HCT116 (cell line): ENCODE data around the gene CABP1. TPM values are rescaled to one million over a fixed set of nuclear protein-coding genes. Genes with fewer than 3 reads are reported as not detected.

Source experiments
- ATAC-seq: fragments of 200-7000 bp; cut with Tn5 transposase; 2 replicates; pipeline ENCODE4 v1.9.1; 2020; ENCODE audit warnings: mild to moderate bottlenecking, moderate library complexity
- BruUV-seq: library from RNA; stranded (reverse); fragments of 400-500 nt; replicated peaks from 2 replicates; lab custom pipeline; 2021; lab: Mats Ljungman, UMichigan
- CTCF ChIA-PET: fragments of 300-600 bp; sonication (Branson Sonifier 250); formaldehyde crosslinking; loops from one replicate; lab custom pipeline; 2021; ENCODE audit warnings: antibody characterized with exemption; lab: Charles Lee
- POLR2A ChIA-PET: fragments of 300-600, 350-600 bp; sonication (Branson Sonifier 250); formaldehyde crosslinking; loops from one replicate; lab custom pipeline; 2021; ENCODE audit warnings: antibody characterized with exemption; lab: Charles Lee
- RAD21 ChIA-PET, 2 experiments: fragments of 300-600 bp; sonication (Branson Sonifier 250); formaldehyde crosslinking; loops; one replicate each; lab custom pipeline; 2023; ENCODE audit warnings: low total read pairs in 2 of 2; ENCODE audit not compliant: uncharacterized antibody in 2 of 2, unreplicated experiment in 2 of 2, low non-redundant PET in 1 of 2; lab: Charles Lee
- DNase-seq: peaks from one replicate; pipeline ENCODE4 v3.0.0-alpha.2; 2010; ENCODE audit warnings: low read depth, low spot score
- H2AFZ ChIP-seq: fragments of 200-600 bp; shearing (Covaris generic), sonication (generic); 2 replicates; pipeline ENCODE4 v1.6.1; 2017; ENCODE audit warnings: low read depth, mixed run types, mixed read lengths, antibody characterized with exemption, low read length; ENCODE audit not compliant: poor library complexity, severe bottlenecking
- H3K27ac ChIP-seq: 2 replicates; pipeline ENCODE4 v1.5.1; 2012; ENCODE audit warnings: low read depth, low read length
- H3K27me3 ChIP-seq: fragments of 200-600 bp; sonication (generic); 2 replicates; pipeline ENCODE4 v1.6.1; 2016; ENCODE audit warnings: mixed run types, low read length, mixed read lengths; ENCODE audit not compliant: insufficient read depth
- H3K36me3 ChIP-seq, 2 experiments: fragments of 200-500 bp in 1 of 2; fragments of 200-600 bp in 1 of 2; sonication (Bioruptor generic) in 1 of 2; sonication (generic) in 1 of 2; 2 replicates each; pipeline versions ENCODE4 v1.5.1 to v1.6.1; 2014 to 2016; ENCODE audit warnings: low read length in 2 of 2, inconsistent platforms in 1 of 2, mixed read lengths in 1 of 2, mixed run types in 1 of 2; ENCODE audit not compliant: insufficient read depth in 2 of 2, control insufficient read depth in 1 of 2
- H3K4me1 ChIP-seq, 2 experiments: fragments of 200-600 bp in 1 of 2; sonication (generic) in 1 of 2; 2 replicates each; pipeline versions ENCODE4 v1.5.1 to v1.6.1; 2012 to 2017; ENCODE audit warnings: low read length in 2 of 2, inconsistent platforms in 1 of 2, mild to moderate bottlenecking in 1 of 2, mixed read lengths in 1 of 2, mixed run types in 1 of 2, moderate library complexity in 1 of 2; ENCODE audit not compliant: insufficient read depth in 2 of 2, control insufficient read depth in 1 of 2
- H3K4me2 ChIP-seq: fragments of 200-600 bp; sonication (generic); 2 replicates; pipeline ENCODE4 v1.6.1; 2017; ENCODE audit warnings: mixed run types, low read length, mixed read lengths
- H3K4me3 ChIP-seq, 2 experiments: fragments of 200-600 bp in 1 of 2; sonication (generic) in 1 of 2; replicated peaks in 1 of 2; 2 replicates each; pipeline ENCODE4 v1.5.1; 2011 to 2016; ENCODE audit warnings: low read length in 2 of 2, control low read depth in 1 of 2, low read depth in 1 of 2, mild to moderate bottlenecking in 1 of 2, mixed read lengths in 1 of 2, mixed run types in 1 of 2
- H3K79me2 ChIP-seq: fragments of 200-600 bp; sonication (generic); 2 replicates; pipeline ENCODE4 v1.6.1; 2017; ENCODE audit warnings: mild to moderate bottlenecking, mixed run types, low read length, moderate library complexity, mixed read lengths; ENCODE audit not compliant: insufficient read depth
- H3K9ac ChIP-seq: fragments of 200-600 bp; sonication (generic); 2 replicates; pipeline ENCODE4 v1.6.1; 2016; ENCODE audit warnings: low read length, mixed read lengths
- H3K9me2 ChIP-seq: fragments of 200-600 bp; sonication (generic), shearing (Covaris generic); 2 replicates; pipeline ENCODE4 v1.6.1; 2017; ENCODE audit warnings: mixed run types, mild to moderate bottlenecking, moderate library complexity; ENCODE audit not compliant: insufficient read depth
- H3K9me3 ChIP-seq, 2 experiments: fragments of 200-500 bp in 1 of 2; fragments of 200-600 bp in 1 of 2; sonication (Bioruptor generic) in 1 of 2; sonication (generic) in 1 of 2; 2 replicates each; pipeline ENCODE4 v1.6.1; 2014 to 2017; ENCODE audit warnings: low read length in 2 of 2, mixed read lengths in 2 of 2, inconsistent platforms in 1 of 2, low read depth in 1 of 2, mild to moderate bottlenecking in 1 of 2, mixed run types in 1 of 2, moderate library complexity in 1 of 2; ENCODE audit not compliant: control insufficient read depth in 1 of 2, insufficient read depth in 1 of 2
- H4K20me1 ChIP-seq: fragments of 200-600 bp; sonication (generic), shearing (Covaris generic); 2 replicates; pipeline ENCODE4 v1.6.1; 2017; ENCODE audit warnings: mixed run types, mild to moderate bottlenecking, moderate library complexity; ENCODE audit not compliant: insufficient read depth
- ATF3 ChIP-seq: IDR thresholded peaks from 2 replicates; pipeline ENCODE4 v1.6.1; 2012
- CBX3 ChIP-seq: IDR thresholded peaks from 2 replicates; pipeline ENCODE4 v1.6.1; 2012; ENCODE audit warnings: low read depth
- CEBPB ChIP-seq: IDR thresholded peaks from 2 replicates; pipeline ENCODE4 v1.6.1; 2012; ENCODE audit warnings: low read depth
- CTCF ChIP-seq, 3 experiments: fragments of 200-600 bp in 1 of 3; sonication (generic) in 1 of 3; IDR thresholded peaks in 2 of 3; conservative IDR thresholded peaks in 1 of 3; 2 replicates each; pipeline ENCODE4 v1.5.1; 2012 to 2017; ENCODE audit warnings: low read depth in 2 of 3, low read length in 2 of 3, antibody characterized with exemption in 1 of 3, borderline replicate concordance in 1 of 3, control low read depth in 1 of 3, mild to moderate bottlenecking in 1 of 3, mixed read lengths in 1 of 3, mixed run types in 1 of 3, moderate library complexity in 1 of 3; ENCODE audit not compliant: insufficient read depth in 1 of 3
- EGR1 ChIP-seq: IDR thresholded peaks from 2 replicates; pipeline ENCODE4 v1.6.1; 2012; ENCODE audit warnings: low read depth
- EZH2 ChIP-seq: fragments of 200-600 bp; sonication (generic); IDR thresholded peaks from 2 replicates; pipeline ENCODE4 v1.6.1; 2017; ENCODE audit warnings: antibody characterized with exemption, mixed run types
- FOSL1 ChIP-seq: IDR thresholded peaks from 2 replicates; pipeline ENCODE4 v1.6.1; 2012; ENCODE audit warnings: low read depth
- MAX ChIP-seq: IDR thresholded peaks from 2 replicates; pipeline ENCODE4 v1.6.1; 2012
- POLR2A ChIP-seq: IDR thresholded peaks from 2 replicates; pipeline ENCODE4 v1.7.0; 2011; ENCODE audit warnings: borderline replicate concordance; ENCODE audit not compliant: insufficient read depth, insufficient read length; ENCODE audit errors: extremely low read depth
- RAD21 ChIP-seq: IDR thresholded peaks from 2 replicates; pipeline ENCODE4 v1.6.1; 2012; ENCODE audit warnings: low read depth, mild to moderate bottlenecking
- REST ChIP-seq: IDR thresholded peaks from 2 replicates; pipeline ENCODE4 v1.6.1; 2012; ENCODE audit warnings: low read depth
- SIN3A ChIP-seq: IDR thresholded peaks from 2 replicates; pipeline ENCODE4 v1.6.1; 2012; ENCODE audit warnings: low read depth
- SRF ChIP-seq: IDR thresholded peaks from 2 replicates; pipeline ENCODE4 v1.6.1; 2012; ENCODE audit warnings: low read depth
- TCF7L2 ChIP-seq: IDR thresholded peaks from 2 replicates; pipeline ENCODE4 v1.7.0; 2011; ENCODE audit warnings: borderline replicate concordance, inconsistent platforms; ENCODE audit not compliant: insufficient read depth, insufficient read length; ENCODE audit errors: extremely low read depth
- ZBTB33 ChIP-seq: IDR thresholded peaks from 2 replicates; pipeline ENCODE4 v1.6.1; 2011; ENCODE audit warnings: mild to moderate bottlenecking, low read length, moderate library complexity; ENCODE audit not compliant: insufficient replicate concordance; ENCODE audit errors: extremely low read depth
- ZFX ChIP-seq: fragments of 450-650 bp; IDR thresholded peaks from 2 replicates; pipeline ENCODE4 v1.6.1; 2017
- ZNF274 ChIP-seq: fragments of 200-500 bp; sonication (Bioruptor generic); IDR thresholded peaks from 2 replicates; pipeline ENCODE4 v1.6.1; 2014; ENCODE audit warnings: mild to moderate bottlenecking, low read depth, low read length, inconsistent platforms
- intact Hi-C: fragments of 100-400 bp; cut with micrococcal nuclease; formaldehyde crosslinking; loops from 2 replicates; pipeline ENCODE4 v1.10.0; 2022
- total RNA-seq: library from RNA; stranded (reverse); gene quantifications from one replicate; pipeline ENCODE4 v1.2.1, GENCODE V29; 2021; ENCODE audit not compliant: unreplicated experiment

Gene CABP1
- total RNA-seq, 1 experiment from 2014 or later: 0.84 TPM

- CTCF ChIA-PET: no interaction called here
- POLR2A ChIA-PET: no interaction called here
- Histone ChIP-seq H3K36me3 (no peaks in the 10 kb centered on the region), H3K4me3 (no peak overlapping the region), H2AFZ (no peak overlapping the region), H3K27ac (no peak overlapping the region), H3K9me2 (no peaks in the 10 kb centered on the region), H4K20me1 (no peaks in the 10 kb centered on the region), H3K4me1 (peaks cover 0 to 22% of the 10 kb centered on the region in 2 experiments; a peak in 3 of 4 replicates), H3K79me2 (no peaks in the 10 kb centered on the region), H3K27me3 (no peaks in the 10 kb centered on the region), H3K9me3 (no peaks in the 10 kb centered on the region), H3K4me2 (no peak overlapping the region), H3K9ac (no peak overlapping the region)
- intact Hi-C loops: no loop called here
- no peak for ATAC-seq
- DNase-seq: no peak
- no peak for TF ChIP-seq RAD21
- no peak for TF ChIP-seq ZBTB33
- TF ChIP-seq ZNF274: no peak
- no peak for TF ChIP-seq CEBPB
- TF ChIP-seq EZH2: no peak
- no peak for TF ChIP-seq TCF7L2
- TF ChIP-seq EGR1: no peak
- no peak for TF ChIP-seq REST
- no peak for TF ChIP-seq CTCF (IDR thresholded peaks at IDR 0.05 in 2 of 3, conservative IDR thresholded peaks at IDR 0.05 in 1 of 3; ENCODE audit: borderline replicate concordance in 1 of 3, insufficient read depth in 1 of 3, low read depth in 2 of 3, low read length in 2 of 3)
- TF ChIP-seq ZFX: no peak
- no peak for TF ChIP-seq MAX
- TF ChIP-seq SIN3A: no peak
- TF ChIP-seq POLR2A: no peak
- TF ChIP-seq CBX3: no peak
- no peak for TF ChIP-seq ATF3
- TF ChIP-seq FOSL1: no peak
- no peak for TF ChIP-seq SRF
- BruUV-seq: no TSS peak
- RAD21 ChIA-PET: no interaction called here
Observed at GRCh38 chr12:120680165-120680738, 39.8 kb downstream of the CABP1 start.
